Activated T-helper 1 cell treated with Interleukin-2 at 50 U/mL for 16 hours (primary cell): ENCODE data around the gene STAC.

ENCODE experiments used
- DNase-seq: peaks from one replicate; pipeline ENCODE4 v3.0.0-alpha.2; 2020; ENCODE audit warnings: low read depth

The STAC gene

GRCh38 chr3:36595511-36595910, 215.2 kb downstream of the STAC start:
- no peak for DNase-seq

GRCh38 chr3:36596419-36596818, 216.1 kb downstream of the STAC start:
- DNase-seq = no peak

DNA sequence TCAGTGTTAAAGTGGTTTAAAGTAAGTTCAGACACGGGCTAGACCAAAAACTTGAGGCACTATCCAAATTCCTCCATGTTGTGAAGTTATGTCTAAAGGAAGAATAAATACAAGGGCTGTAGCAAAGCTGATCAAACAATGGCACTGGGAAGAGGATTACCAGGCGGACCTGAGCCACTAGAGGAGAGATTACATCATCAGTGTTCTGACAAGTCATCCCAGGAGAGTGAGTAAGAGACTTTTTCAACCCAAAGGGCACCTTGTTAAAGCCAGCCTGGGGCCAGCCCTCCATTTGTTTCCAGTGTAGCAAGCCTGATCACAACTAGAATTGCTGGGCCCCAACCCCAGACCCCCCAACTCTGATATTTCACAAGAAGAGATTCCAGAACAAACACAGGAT, 217.1 kb downstream of the STAC start:
- DNase-seq = no peak
